Breast epithelium (tissue), 4 donors: Measurements from ENCODE around the gene BPNT1. TPM values are rescaled to one million over a fixed set of nuclear protein-coding genes. Genes with fewer than 3 reads are reported as not detected.

Experiments used
- DNase-seq, 2 donors: peaks; one replicate each; pipeline ENCODE4 v3.0.0-alpha.2; 2019; ENCODE audit warnings: low spot score in 2 of 2
- H3K27ac ChIP-seq, 2 donors: fragments of 200-600 bp; sonication (generic) in 1 of 2; one replicate each; pipeline ENCODE4 v1.5.1; 2016 to 2019; ENCODE audit warnings: mild to moderate bottlenecking in 1 of 2
- H3K27me3 ChIP-seq, 2 donors: fragments of 200-600 bp; sonication (generic) in 1 of 2; one replicate each; pipeline versions ENCODE4 v1.5.1 to v1.6.0; 2017 to 2019; ENCODE audit warnings: control low read depth in 1 of 2, mild to moderate bottlenecking in 1 of 2
- H3K36me3 ChIP-seq: fragments of 200-600 bp; one replicate; pipeline ENCODE4 v1.5.1; 2019
- H3K4me1 ChIP-seq, 2 donors: fragments of 200-600 bp; sonication (generic); one replicate each; pipeline ENCODE4 v1.5.1; 2016 to 2019; ENCODE audit warnings: control low read depth in 1 of 2
- H3K4me3 ChIP-seq, 3 donors: fragments of 200-600 bp; sonication (generic); 1 replicate in 2 of 3; 2 replicates in 1 of 3; pipeline ENCODE4 v1.5.1; 2016 to 2019; ENCODE audit warnings: mild to moderate bottlenecking in 3 of 3, moderate library complexity in 2 of 3
- H3K9me3 ChIP-seq, 2 donors: fragments of 200-600 bp; sonication (generic) in 1 of 2; one replicate each; pipeline ENCODE4 v1.5.1; 2016 to 2019; ENCODE audit warnings: control low read depth in 1 of 2
- POLR2A ChIP-seq: fragments of 450-650 bp; IDR thresholded peaks from one replicate; pipeline ENCODE4 v1.6.1; 2016; ENCODE audit warnings: antibody characterized with exemption, mild to moderate bottlenecking, moderate library complexity
- POLR2AphosphoS5 ChIP-seq, 3 donors: sonication (generic); formaldehyde crosslinking; IDR thresholded peaks; one replicate each; pipeline ENCODE4 v1.6.1; 2017; ENCODE audit warnings: antibody characterized with exemption in 3 of 3
- intact Hi-C: fragments of 100-400 bp; cut with DNase I; formaldehyde crosslinking; loops from one replicate; pipeline ENCODE4 v1.15.1; 2023; ENCODE audit warnings: low total_unique reads
- total RNA-seq, 3 donors: library from RNA; depleted of rRNA; stranded (reverse); fragments of >200 nt; gene quantifications; one replicate each; pipeline ENCODE4 v1.1.0, GENCODE V29; 2016
- TF ChIP-seq, protein P1 (sequence below), 3 donors: fragments of 450-650 bp; IDR thresholded peaks; one replicate each; pipeline ENCODE4 v1.5.1; 2016 to 2017; ENCODE audit warnings: antibody characterized with exemption in 3 of 3, mild to moderate bottlenecking in 3 of 3, moderate library complexity in 3 of 3

Gene BPNT1
- total RNA-seq, 3 donors from 2014 or later, result 14.6 to 34.1 (median 24.3) TPM

DNA sequence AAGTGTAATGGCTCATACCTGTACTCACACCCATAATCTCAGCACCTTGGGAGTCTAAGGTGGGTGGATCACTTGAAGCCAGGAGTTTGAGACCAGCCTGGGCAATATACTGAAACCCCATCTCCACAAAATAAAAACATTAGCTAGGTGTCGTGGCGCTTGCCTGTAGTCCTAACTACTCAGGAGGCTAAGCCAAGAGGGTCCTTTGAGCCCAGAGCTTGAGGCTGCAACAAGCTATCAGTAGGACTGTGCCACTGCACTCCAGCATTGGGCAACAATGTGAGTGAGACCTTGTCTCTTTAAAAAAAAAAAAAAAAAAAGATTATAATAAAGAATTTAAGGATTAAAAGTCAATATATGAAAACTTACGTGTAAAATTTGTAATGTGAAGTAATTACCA lies 11.7 kb downstream of the BPNT1 start:
- TF ChIP-seq POLR2A (no peak), POLR2AphosphoS5 (IDR thresholded peaks at IDR 0.05) (no peak)
- TF ChIP-seq, protein P1, sequence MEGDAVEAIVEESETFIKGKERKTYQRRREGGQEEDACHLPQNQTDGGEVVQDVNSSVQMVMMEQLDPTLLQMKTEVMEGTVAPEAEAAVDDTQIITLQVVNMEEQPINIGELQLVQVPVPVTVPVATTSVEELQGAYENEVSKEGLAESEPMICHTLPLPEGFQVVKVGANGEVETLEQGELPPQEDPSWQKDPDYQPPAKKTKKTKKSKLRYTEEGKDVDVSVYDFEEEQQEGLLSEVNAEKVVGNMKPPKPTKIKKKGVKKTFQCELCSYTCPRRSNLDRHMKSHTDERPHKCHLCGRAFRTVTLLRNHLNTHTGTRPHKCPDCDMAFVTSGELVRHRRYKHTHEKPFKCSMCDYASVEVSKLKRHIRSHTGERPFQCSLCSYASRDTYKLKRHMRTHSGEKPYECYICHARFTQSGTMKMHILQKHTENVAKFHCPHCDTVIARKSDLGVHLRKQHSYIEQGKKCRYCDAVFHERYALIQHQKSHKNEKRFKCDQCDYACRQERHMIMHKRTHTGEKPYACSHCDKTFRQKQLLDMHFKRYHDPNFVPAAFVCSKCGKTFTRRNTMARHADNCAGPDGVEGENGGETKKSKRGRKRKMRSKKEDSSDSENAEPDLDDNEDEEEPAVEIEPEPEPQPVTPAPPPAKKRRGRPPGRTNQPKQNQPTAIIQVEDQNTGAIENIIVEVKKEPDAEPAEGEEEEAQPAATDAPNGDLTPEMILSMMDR (IDR thresholded peaks at IDR 0.05), result no peak
- no peak for DNase-seq
- no peaks in the 10 kb centered on the region for H3K36me3 ChIP-seq
- intact Hi-C loops, result loop anchor here (5.0 kb wide), 1 partner anchor 41 kb away; no protein-coding TSS in a partner anchor
- no peak overlapping the region for H3K4me3 ChIP-seq
- H3K4me1 ChIP-seq, result no peaks in the 10 kb centered on the region
- H3K27me3 ChIP-seq, result no peaks in the 10 kb centered on the region
- H3K27ac ChIP-seq, result no peak overlapping the region
- no peaks in the 10 kb centered on the region for H3K9me3 ChIP-seq

DNA sequence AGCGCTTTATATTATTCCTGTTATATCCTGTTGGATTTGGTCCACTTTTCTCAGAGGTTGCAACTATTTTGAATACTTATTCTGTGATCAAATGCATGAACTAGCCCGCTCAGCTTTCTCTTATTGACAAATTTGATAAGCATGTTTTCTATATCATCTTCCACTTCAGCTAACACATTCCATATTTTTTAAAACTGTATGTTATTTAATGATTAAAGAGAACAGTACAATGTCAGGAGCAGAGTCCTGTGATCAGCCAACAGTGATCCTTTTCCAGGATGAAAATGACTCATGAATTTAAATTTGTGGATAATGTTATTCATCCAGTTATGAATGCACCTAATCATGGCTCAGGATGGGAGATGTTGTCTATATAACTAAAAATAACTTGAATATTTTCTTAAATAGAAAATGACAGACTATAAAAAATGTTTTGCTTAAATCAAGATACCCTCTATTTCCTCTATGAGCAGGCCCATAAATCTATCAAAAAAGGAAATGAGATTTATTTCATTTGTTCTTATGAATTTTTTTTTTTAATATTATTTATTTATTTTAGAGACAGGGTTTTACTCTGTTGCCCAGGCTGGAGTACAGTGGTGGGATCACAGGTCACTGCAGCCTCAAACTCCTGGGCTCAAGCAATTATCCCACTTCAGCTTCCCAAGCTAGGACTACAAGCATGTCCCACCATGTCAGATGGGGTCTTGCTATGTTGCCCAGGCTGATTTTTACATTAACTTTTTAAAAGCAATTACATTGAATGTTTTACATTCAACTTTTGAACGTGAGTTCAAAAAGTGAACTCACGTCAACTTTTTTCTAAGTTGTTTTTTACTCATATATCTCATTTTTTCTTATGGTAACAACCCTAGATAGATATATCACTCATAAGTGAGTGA lies 12.5 kb downstream of the BPNT1 start:
- no peaks in the 10 kb centered on the region for H3K4me1 ChIP-seq
- no peaks in the 10 kb centered on the region for H3K9me3 ChIP-seq
- H3K27ac ChIP-seq, result no peak overlapping the region
- TF ChIP-seq POLR2A (no peak), POLR2AphosphoS5 (IDR thresholded peaks at IDR 0.05) (no peak)
- TF ChIP-seq, protein P1 (IDR thresholded peaks at IDR 0.05), result no peak
- intact Hi-C loops, result loop anchor here (5.0 kb wide), 1 partner anchor 40 kb away; no protein-coding TSS in a partner anchor
- no peaks in the 10 kb centered on the region for H3K36me3 ChIP-seq
- DNase-seq, result no peak
- H3K27me3 ChIP-seq, result no peaks in the 10 kb centered on the region
- no peak overlapping the region for H3K4me3 ChIP-seq

DNA sequence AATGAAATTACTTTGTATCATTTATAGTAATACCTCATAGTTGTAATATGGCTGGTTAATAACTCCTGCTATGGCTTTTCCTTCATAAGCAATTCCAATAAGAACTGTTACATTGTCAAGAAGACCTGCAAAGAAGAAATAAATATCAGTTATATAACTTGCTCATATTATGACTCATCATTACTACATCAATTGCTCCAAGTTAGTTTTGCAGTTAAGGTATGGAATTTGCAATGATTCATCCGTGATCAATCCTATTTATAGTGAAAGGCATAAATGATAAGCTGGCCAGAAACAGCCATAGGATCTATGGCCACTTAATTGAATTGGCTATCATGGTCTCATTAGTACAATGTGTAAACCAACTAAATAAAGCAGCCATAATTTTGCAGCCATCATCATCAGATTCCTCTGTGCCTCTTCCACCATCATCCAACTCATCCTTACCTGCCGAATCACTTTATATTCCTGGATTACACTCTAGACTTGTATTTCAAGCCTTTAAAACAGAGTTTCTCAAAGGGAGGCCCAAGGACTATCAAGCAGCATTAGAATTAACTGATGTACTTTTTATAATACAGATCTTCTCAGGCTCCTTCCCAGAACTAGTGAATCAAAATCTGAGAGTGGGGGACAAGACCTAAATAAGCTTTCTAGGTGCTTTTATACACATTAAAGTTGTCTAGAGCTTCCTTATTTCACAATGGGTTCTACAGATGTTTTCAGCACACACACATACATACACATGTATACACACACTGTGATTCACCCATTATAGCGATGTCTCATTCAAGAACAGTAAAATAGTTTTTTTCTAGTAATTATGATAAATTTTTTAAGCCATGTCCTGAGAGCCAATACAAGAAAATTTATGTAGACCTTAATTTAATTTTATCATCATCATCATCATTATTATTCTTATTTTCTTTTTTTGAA lies 22.1 kb downstream of the BPNT1 start:
- Histone ChIP-seq H3K4me1 (no peaks in the 10 kb centered on the region), H3K27ac (no peak overlapping the region), H3K9me3 (no peaks in the 10 kb centered on the region), H3K4me3 (no peak overlapping the region), H3K36me3 (peaks cover 8% of the 10 kb centered on the region), H3K27me3 (no peaks in the 10 kb centered on the region)
- DNase-seq, result no peak
- intact Hi-C loops, result no loop called here
- TF ChIP-seq, protein P1 (IDR thresholded peaks at IDR 0.05), result no peak
- TF ChIP-seq POLR2AphosphoS5 (IDR thresholded peaks at IDR 0.05) (no peak), POLR2A (no peak)

DNA sequence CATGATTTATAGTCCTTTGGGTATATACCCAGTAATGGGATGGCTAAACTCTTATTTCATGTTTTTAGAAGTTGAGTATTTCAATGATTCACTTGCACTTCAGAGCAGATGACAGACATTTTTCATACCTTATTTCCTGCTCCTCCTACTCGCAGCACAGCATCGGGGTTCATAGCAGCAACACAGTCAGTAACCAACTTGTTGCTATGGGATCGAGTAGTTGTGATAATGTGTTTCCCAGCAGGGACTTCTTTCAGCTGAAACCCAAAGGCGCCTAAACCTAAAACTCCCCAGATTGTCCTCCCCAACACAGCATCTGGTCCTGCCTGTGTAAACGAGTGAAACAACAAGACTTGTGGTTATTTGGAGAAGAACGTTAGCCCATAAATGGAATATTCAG lies 27.0 kb downstream of the BPNT1 start:
- Histone ChIP-seq H3K27me3 (no peaks in the 10 kb centered on the region), H3K4me3 (no peak overlapping the region), H3K36me3 (peaks cover 8% of the 10 kb centered on the region), H3K9me3 (no peaks in the 10 kb centered on the region), H3K4me1 (no peaks in the 10 kb centered on the region), H3K27ac (no peak overlapping the region)
- intact Hi-C loops, result no loop called here
- TF ChIP-seq POLR2A, result no peak
- no peak for TF ChIP-seq POLR2AphosphoS5 (IDR thresholded peaks at IDR 0.05)
- TF ChIP-seq, protein P1 (IDR thresholded peaks at IDR 0.05), result no peak
- no peak for DNase-seq
